Measurements from ENCODE around the gene PALS2.

PALS2 gene, protein sequence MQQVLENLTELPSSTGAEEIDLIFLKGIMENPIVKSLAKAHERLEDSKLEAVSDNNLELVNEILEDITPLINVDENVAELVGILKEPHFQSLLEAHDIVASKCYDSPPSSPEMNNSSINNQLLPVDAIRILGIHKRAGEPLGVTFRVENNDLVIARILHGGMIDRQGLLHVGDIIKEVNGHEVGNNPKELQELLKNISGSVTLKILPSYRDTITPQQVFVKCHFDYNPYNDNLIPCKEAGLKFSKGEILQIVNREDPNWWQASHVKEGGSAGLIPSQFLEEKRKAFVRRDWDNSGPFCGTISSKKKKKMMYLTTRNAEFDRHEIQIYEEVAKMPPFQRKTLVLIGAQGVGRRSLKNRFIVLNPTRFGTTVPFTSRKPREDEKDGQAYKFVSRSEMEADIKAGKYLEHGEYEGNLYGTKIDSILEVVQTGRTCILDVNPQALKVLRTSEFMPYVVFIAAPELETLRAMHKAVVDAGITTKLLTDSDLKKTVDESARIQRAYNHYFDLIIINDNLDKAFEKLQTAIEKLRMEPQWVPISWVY
- total RNA-seq = 33.7 to 40.8 reads per million in 2 donors

DNA sequence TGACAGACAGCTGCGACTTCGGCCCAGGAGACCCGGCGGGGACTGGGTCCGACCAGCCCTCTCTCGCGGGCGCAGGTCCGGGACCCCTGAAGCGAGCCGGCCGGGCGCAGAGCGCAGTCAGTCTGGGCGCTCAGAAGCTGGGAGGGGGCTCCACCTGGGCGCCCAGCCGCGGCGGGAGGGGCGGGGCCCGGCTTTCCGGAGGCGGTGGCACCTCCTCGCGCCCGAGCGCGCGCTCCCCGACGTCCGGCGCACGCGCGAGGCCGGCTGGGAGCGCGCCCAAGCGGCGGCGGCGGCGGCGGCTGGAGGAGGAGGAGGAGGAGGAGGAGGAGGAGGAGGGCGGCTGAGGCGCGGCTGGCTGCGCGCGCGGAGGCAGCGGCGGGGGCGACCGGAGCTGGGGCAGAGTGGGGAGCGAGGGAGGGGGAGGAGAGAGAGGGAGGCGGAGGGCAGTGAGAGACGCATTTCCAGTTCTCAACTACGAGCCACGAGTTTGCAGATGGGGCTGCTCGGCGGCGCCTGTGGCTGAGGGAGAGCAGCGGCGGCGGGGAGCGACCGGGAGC lies at the start of gene PALS2:
PALS2 (plus strand) TSS at position 456 of the 557 bp plus-strand sequence. CDS start 50,216 bp downstream, outside the sequence.
- DNase-seq = peak; percentile 48 to 91 (median 74)

DNA sequence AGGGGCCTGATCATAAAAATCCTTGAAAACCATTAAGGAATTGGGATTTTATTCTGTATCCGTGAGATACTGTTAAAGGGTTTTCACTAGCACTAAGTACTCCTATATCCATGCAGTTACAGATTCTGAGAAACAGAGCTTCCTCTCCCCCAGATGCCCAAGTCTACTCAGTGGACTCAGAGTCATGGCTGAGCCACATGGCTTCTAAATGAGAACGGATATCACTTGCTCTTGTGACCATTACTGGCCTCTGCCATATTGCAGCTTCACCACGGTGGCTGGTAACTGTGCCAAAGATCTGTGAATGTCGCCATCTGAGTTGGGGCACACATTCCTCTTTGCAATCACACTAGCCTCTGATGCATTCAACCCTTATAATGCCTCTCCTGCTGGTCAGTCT lies 42.0 kb upstream of the PALS2 start:
- no peak for DNase-seq

DNA sequence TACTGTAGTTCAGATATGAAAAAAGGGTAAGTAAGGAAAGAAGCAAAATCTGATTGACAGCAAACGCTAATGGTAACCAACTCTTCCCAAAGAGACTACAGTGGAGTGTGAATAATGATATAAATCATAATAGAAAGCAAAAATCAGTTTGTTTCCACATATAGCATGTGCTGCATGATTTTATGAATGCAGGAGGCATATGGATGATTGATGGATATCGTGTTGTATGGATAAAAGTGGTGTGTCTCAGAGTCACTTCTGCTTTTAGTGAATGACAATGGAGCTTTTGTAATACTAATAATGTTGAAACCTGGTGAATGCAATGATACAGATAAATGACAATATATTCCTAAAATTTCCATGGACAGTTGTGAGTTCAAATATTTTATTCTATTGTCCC lies 36.6 kb upstream of the PALS2 start:
- DNase-seq = no peak

DNA sequence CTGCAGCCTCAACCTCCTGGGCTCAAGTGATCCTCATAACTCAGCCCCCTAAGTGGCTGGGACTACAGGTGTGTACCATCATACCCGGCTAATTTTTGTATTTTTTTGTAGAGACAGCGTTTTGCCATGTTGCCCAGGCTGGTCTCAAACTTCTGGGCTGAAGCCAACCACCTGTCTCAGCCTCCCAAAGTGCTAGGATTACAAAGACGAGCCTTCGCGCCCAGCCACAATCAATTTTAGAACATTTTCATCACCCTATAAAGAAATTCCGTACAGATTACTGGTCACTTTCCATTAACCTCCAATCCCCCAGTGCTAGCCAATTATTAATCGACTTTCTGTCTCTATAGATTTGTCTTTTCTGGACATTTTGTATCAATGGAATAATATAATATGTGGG lies 32.3 kb upstream of the PALS2 start:
- no peak for DNase-seq

DNA sequence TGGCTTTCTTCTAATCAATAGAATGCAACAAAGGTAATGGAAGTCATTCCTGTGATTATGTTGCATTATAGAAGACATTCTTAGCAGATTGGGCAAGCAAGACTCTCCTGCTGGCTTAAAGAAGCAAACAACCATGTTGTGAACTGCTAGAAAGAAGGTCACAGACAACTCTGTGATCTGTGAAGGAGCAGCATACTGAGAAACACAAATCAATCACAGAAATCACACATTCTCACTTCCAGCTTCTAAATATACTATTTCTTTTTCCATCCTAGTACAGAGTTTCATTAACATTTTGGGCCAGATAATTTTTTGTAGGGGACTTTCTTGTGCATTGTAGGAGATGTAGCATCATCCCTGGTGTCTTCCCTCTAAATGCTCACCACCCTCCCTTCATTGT lies 28.0 kb upstream of the PALS2 start:
- no peak for DNase-seq

DNA sequence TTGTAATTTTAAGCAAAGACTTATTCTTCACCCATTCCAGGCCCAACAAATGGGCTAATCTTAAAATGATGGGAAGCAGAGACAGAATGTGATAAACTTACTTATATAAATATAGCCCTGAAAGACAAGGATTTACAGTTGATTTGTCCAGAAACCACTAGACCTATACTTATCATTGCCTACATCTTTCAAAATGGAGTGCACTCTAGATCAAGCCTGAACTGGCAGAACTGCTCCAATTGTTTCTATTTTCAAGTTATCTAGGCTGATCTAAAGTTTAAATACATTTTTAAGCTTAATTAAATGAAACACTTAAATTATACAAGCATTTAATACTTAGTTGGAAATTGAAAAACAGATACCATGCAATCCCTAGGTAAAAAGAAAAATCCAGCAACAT lies 24.9 kb upstream of the PALS2 start:
- no peak for DNase-seq

DNA sequence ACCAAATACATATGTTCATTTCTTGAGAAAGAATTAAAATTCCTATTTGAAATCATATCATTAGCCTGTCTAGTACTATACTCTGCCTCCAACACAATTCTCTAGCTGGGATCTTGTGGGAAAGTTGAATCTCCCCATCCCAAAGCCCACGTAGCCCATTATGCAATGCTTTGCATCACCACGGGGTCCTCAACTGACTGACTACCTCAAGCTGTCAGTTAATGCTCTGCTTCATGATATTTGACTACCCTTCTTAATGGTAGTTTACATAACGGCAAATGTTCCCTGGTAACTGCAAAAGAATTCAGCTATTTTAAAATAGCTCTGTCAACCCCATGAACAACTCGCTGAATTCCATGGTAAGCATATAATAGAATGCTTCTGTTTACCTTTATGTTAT lies 23.3 kb upstream of the PALS2 start:
- DNase-seq = no peak

DNA sequence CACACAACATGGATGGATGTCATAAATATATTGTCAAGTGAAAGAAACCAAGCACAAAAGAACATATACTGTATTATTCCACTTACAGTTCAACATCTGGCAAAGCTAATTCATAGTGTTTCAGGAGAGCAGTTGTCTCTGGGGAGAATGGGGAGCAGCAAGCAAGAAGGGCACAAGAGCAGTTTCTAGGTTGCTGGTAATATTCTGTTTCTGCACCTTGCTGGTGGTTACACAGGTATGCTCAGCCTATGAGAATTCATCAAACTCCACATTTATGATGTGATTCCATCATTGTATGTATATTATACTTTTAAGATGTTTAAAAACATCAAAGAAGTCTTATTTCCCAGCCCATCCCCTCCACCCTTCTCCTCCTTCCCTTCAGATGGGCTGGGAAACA lies 18.1 kb upstream of the PALS2 start:
- DNase-seq = no peak

DNA sequence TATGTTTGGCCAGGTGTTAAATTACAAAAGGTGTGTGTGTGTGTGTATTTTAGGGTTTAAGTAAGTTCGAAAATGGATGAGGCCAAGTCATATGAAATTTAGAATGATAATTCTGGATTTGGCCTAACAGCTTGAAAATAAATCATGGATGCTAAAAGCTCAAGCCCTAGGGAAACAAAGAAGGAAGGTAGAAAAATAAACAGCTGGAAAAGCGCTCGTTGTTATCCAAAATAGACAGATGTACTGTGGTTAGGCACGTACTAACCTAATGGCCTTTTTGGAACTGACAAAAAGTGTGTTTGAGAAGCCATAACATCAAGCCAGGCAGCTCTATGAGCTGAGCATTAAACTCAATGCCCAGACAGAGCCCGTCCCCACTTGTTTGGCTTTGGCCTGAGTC lies 17.5 kb upstream of the PALS2 start:
- DNase-seq = no peak

DNA sequence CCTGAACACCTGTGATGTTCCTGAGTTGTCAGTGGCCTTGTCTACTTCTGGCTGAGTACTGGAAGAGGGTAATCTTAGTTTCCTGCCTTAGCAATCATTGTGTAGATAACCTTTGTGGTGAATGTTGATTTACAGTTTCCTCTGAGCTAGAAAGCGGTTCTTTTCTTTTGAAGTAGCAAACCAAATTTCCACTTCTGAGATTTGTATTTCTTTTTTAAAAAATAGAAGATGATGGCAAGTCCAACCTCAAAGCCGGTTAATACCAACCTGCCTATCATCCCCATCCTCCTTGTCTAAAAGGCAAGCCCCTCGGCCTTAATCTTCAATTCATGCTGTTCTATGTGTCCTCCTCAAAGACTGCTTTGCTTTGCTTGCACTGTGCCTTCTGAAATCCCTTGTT lies 12.5 kb upstream of the PALS2 start:
- DNase-seq = peak in 1 of 5 experiments; percentile 76

DNA sequence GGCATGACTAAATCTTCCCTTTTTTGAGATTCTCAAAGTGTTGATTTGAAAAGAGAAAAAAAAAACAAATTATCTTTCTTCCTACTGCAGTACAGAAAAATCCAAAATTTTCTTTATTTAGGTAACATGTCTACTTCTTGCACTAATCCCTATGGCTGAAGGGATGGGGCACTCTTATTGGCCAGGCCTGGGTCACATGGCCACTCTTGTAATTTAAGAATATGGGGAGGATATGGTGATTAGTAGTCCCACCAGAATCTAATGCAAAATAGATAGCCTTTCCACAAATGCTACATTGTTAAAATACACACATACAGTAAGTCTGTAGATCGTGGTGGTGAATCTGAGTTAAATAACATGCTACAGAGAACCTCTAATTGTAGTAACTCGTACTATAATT lies 7.0 kb upstream of the PALS2 start:
- DNase-seq = no peak

DNA sequence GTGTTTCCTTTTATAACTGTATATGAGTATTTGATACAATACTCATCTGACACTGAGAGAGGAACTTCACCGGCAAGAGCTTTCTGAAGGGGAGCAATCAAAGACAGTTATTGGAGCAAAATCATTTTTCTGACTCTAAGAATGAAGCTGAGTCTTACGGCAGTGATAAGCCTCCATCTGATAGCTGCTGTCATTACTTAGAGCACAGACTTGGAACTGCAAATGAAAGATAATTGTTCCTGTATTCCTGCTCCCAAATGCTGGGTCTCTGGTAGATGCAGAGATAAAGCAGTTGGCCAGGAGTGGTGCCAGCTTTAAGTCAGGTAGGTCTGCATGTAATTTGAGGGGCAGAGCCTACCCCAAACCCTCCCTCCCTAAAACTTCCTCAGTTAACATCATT lies 2.3 kb upstream of the PALS2 start:
- no peak for DNase-seq

DNA sequence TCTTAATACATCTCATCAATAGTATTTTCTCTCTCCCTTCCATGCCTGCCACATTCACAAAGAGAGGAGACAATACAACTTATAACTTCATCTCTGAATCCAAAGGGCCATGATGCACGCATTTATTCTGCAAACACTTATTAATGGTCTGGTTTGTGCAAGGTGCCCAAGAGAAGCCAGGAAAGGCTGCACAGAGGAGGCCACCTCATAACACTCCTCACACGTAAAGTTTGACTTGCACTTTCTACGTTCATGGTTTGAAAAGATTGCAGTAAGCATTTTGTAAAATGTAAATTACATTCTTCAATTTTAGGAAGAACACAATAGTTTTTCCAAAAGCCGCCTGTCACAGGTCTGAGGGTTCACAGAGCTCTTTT lies 1.2 kb upstream of the PALS2 start:
- DNase-seq = peak in 1 of 5 experiments; percentile 69

DNA sequence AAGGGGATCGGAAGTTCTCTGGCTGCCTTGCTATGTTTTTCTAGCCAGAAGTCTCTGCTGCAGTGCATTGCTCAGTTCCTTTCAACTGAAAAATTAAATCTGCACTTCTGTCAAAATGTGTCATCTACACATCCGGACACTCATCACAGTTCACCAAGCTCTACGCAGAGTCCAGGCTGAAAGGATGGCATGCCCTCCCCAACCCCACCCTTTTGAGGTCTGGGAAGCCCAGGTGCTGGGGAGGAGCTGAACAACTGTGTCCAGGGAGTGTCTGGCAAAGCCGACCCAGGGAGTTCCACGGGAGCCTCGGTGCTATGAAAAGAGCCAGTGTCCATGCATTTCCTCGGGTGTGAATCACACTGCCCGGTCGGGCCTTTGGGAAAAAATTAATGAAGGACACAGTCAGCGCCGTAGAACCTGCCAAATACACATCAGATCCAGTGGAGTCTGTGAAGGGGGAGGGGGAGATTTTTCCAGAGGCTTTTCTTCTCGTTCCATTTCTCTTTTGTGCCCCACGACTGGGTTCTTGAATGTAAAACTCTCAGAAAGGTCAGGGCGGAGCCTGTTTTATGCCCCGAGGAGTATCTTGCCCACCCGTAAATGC lies 757 bp upstream of the PALS2 start:
- peak in 1 of 5 experiments; percentile 78 for DNase-seq

DNA sequence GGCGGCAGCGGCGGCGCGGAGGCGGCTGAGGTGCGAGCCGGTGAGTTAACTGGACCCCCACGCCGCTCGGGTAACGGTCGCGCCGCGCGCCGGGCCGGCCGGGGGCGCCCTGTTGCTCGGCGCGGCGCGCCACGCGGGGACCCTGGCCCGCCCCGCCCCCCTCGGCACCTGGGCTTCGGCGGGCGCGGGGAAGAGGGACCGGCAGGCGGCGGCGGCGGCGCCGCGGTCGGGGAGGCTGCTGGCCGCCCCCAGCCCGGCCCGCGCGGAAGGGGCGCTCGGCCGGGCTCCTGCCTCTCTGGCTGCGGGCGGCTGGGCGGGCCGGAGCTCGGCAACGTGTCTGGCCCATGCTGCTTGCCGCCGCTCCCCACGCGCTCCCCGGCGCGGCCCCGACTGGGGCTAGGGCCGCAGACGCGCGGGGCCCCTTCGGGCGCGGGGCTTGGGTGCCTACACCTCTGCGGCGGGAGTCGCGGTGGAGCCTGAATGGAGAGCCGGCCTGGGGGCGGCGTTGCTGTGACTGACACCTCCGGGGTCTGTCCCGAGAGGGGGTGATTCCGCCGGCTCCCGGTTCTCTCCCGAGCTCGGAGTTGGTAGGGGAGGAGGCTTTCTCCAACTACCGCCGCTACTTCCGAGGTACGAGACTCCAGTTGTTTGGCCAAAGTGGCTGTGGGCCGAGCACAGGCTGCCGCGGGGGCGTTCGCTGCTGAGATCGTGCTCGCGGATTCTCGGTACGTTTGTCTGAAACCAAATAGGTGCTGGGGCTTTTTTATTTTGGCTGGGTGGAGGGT lies 494 bp downstream of the PALS2 start:
- DNase-seq = peak; percentile 5 to 45 (median 20)

DNA sequence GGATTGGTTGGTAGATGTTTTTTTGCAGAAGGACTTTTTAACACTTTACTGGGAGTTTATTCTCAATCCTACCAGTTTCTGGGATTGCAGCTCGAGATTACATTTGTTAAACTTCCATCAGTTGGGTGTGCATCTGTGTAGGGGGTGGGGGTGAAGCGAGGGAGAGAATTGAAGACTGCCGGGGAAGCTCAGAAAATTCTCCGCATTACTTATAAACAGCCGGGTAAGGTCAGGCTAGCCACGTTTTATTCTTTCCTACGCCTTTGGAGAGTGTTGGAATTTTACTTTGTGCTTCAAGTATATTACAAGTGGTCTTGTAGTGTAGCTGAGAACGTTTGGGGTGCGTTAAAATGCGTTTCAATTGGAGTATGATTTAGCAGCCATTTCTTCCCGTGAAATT lies 1.1 kb downstream of the PALS2 start:
- no peak for DNase-seq

DNA sequence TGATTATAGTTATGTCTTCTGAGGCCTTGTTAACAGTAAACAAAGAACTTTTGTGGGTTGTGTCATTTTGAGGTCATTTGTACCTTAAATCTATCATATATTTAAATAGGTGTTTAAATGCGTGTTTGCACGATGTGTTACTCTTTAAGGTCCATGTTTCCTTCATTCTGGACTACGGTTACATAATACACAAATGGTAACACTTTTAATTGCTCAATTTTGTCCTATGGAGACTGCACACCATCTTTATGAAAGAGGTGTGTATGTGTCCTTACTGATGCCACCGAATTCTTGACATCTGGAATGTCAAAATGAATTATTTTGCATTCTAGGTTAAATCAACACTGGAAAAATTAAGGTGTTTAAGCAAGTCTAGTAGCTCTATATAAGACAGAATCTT lies 1.7 kb downstream of the PALS2 start:
- no peak for DNase-seq

DNA sequence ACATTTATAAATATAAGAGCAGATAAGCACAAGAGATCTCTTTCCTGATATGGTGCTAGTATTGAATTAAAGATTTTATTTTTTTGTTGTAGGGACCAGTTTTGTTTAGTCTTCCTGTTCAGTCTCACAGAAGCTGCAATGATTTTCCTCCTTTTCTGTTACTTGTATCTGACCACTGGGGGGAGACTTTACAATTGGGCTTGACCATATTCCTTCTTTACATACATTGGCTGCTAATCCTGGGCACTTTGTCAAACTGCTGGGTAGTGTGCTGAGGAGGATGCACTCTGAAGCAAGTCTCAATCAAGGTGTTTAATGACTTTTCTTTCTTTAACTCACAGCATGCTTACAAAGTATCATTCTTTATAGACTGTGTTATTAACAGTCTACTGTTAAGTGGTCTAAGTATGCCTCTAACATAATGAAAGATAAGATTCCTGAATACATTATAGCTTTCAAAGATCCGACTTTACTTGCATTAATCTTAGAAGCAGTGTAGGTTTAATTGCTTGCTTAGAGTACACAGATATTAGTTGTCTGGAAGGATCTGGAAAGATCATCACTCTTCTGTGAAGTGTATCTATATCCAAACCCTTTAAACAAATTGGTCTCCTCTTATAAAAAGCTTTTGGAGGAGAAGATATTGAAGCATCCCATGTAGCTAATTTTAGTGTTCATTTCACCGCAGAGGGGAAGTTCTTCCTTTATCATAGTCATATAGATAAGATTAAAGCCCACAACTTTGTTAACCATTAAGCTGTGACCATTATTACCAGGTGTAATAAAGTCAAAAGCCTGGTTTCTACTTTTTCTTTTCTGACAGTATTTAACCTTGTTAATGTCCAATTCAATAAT lies 3.1 kb downstream of the PALS2 start:
- DNase-seq = peak in 1 of 5 experiments; percentile 57

DNA sequence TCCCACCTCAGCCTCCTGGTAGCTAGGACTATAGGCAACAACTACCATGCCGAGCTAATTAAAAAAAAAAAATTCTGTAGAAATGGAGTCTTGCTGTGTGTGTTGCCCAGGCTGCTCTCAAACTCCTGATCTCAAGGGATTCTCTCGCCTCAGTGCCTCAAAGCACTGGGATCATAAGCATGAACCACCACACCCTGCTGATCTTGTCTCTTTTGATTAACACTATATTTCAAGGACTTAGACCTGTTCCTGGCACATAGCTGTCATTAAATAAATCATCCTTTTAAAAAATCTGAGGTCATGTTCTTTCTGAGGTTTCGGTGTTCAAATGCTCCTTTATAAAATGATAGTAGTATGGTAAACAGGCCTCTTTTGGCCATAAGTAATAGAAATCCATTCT lies 4.8 kb downstream of the PALS2 start:
- no peak for DNase-seq

DNA sequence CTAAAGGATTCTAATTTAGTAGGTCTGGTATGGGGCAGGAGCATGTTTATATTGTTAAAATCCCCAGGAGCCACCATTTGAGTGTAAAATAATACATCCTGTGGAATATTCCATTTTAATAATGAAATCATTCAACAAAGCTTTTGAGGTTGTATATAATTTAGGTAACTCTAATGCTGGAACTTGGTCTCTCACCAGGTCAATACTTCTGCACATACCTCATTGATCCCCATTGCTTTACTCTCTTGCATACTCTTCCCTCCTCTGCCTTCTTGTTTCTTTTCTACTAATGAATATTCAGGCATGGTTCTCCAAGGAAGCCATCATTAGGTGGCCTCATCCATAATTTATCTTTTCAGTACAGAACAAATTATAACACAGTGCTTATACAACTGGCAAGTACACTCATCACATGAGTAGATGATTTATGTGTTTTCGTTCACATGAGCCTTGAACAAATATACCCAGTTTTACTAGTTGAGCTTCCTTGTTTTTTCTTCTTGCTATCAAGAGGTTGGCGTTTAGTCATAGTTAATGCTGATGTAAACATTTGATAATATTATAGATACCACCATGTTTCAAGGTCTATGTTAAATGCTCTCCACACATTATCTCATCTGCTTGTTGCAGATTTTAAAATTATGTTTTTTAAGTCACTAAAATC lies 7.2 kb downstream of the PALS2 start:
- DNase-seq = no peak

DNA sequence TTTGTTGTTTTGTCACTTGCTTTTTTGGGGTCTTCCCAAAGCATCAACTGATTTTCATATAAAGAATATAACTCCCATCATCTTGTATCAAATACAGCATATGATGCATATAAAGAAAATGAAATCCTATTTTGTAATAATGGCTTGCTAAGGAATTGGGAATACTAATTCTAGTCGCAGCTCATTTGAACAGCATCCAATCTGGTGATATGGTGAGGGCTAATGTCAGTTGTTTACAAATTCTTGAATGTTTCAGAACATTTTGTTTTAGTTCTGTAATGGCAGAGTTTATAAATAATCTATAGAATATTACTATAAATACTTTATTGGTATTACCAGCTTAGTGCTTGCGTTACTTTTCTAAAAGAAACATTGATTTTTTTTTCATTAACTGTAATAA lies 8.9 kb downstream of the PALS2 start:
- DNase-seq = no peak

All from T-helper 2 cell (primary cell).